Stimulated activated CD8-positive, alpha-beta memory T cell treated with anti-CD3 and anti-CD28 coated beads, Interleukin-15, amount 100 ng/mL, for 24 hours (primary cell): ENCODE data around the gene FAM120B.

Experiments
- DNase-seq: peaks from one replicate; pipeline ENCODE4 v3.0.0-alpha.2; 2020; ENCODE audit warnings: low read depth

FAM120B gene

DNA sequence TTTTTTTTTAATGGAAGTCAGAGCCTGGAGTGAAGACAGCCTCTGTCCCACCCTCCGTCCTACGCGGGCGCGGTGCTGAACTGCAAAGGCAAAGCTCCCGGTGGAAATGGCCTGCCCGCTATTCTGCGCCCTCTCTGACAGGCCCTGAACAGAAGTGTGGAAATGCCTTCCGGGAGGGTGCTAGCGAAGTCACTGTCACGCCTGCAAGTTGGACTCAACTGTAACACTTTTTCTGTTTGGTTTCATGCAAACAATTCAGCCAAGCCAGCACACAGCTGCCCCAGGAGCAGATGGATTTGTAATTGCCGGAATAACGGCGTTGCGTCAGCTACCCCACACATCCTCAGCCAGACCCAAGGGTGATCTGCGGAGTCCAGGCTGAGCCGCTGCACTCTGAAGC lies 138.9 kb downstream of the FAM120B start:
- DNase-seq: no peak

DNA sequence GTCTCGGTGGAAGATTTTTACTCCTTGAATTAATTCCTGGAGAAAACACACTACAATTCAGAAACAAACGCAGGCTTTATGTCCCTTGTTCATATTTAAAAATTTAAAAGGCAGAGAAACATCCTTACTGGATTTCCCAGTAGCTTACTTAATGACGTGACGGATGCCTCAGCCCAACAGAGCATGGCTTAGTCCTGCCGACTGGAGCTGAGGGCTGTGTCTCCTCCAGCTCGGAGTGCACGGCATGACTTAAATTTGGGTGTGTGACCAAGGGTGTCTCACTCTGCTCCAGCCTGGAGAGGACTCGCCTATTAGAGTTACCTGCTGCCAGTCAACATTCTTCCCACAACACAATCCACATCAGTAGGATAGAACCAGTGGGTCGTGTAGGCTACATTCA lies 139.4 kb downstream of the FAM120B start:
- DNase-seq: no peak

DNA sequence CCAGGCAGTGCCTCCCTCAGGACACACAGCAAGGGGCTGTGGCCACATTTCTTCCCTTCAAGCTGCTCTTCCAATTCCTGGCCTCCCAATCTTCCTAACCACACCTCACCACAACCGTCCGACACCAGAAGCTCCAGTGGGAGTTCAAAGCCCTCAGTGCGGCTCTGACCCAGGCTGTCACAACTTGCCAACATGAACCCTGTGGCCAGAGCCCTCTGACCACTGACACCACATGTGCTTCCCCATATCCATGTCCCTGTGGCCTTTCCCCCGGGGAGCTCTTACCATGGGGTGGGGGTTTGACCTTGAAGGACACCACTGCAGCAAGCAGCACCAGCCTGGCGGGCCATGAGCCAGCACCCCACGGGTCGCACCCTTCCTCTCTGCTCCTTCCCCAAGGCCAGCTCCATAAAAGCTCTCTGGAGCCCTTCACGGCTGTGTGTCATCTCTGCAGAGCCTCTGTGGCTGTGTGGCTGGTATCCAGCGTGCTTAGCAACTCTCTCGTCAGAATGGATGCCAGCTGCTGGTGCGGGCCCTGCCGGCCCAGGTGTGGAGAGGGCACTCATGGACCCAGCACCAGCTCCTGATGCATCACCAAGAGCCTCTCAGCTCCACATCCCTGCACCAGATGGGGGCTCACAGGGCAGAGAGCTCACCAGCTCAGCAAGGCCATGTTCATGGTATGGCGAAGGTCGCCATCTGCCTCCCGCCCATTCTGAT lies 140.4 kb downstream of the FAM120B start:
- DNase-seq: no peak

DNA sequence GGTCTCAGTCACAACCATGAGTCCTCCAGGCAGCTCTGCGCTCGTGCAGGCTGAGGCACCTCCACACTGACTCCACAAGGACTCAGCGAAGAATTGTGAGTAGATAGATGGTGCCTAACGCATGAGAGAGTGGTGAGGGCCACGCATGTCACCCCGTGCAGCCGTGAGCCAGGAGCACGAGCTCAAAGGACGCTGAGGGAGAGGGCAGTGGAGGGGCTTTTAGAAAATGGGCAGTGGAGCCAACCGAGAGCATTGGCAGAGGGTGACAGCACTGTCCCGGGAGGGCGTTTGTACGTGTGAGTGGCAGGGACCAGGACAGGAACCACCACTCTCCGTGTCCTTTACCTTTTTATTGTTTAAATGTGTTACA lies 141.0 kb downstream of the FAM120B start:
- no peak for DNase-seq

DNA sequence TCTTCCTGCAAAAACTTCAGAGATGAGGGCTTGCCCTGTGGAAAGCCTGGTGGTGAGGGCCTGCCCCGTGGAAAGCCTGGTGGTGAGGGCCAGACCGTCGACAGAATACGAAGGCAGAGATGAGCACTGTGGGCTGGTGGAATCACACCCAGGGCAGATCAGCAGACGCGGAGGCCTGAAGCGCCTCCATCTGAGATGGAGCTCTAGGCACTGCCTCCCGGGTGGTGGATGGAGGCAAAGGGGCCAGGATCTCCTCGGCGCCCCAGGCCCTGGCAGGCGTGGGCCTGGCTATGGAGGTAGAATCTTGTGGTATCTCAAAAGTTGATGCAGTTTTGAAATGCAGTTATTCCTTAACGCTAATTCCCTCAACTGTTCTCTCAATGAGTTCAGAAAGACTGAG lies 141.8 kb downstream of the FAM120B start:
- DNase-seq: no peak

DNA sequence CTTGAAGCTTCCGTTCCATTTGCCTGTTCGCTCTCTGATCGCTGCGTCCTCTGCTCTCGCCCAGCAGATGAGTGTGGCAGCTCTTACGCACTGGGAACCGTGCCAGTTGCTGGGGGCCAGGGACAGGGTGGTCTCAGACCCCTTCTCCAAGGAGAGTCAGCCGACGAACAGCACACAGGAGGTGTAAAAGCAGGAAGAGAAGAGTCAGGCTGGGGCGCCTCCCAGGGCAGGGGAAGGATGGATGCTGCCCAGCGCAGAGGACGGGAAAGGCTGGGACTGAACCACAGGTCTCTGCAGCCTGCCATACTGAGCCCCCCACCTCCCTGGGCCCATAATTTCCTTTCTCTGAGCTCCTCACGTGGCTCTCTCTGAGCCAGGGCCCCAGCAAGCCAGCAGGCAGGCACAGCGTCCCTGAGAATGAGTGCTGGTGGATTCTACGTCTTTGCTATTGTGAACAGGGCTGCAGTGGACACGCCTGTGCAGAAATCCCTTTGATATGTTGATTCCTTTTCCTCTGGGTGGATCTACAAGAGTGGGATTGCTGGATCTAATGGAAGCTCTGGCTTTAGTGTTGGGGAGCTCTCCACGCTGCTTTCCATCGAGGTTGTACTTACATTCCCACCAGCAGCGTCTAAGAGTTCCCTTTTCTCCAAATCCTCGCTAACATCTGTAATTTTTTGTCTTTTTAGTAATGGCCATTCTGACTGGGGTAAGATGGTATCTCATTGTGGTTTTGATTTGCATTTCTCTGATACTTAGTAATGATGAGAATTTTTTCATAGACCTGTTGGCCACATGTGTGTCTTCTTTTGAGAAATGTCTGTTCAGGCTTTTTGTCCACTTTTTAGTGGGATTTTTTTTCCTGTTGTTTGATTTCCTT lies 142.4 kb downstream of the FAM120B start:
- no peak for DNase-seq

DNA sequence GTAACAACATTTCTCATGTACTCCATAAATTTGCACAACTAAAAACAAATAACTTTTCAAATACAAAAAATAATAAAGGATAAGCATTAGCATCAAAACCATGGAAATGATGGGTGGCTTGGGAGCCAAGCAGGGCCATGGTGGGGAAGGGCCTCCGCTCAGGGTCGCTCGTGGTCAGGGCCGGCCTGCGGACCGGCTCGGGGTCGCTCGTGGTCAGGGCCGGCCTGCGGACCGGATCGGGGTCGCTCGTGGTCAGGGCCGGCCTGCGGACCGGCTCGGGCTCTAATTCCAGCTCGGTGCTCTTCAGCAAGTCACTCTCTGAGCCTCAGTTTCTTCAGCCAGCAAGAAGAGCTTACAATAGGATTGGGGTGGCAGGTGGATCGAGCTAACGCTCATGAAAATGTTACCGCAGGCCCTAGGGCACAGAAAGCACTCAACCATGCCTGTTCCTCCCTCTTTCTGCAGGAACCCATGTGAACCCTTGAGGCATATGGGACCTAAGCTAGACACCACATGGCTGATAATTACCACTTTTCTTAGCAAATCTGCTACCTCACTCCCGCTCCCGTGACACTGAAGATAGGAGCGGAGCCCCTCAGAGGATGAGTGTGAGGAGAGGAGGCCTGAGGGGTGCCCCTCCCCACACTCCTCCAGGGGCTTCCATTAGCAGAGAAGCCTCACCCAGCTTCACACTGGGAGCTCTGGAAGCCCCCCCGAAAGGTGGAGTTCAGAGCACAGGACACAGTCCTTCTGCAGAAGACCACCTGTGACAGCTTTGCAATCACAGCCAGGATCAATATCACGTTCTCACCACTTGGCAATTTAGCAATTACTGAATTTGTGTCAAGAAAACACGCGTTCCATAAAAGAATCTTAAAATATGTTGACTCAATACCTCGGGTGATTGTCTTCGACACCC lies 143.5 kb downstream of the FAM120B start:
- no peak for DNase-seq

DNA sequence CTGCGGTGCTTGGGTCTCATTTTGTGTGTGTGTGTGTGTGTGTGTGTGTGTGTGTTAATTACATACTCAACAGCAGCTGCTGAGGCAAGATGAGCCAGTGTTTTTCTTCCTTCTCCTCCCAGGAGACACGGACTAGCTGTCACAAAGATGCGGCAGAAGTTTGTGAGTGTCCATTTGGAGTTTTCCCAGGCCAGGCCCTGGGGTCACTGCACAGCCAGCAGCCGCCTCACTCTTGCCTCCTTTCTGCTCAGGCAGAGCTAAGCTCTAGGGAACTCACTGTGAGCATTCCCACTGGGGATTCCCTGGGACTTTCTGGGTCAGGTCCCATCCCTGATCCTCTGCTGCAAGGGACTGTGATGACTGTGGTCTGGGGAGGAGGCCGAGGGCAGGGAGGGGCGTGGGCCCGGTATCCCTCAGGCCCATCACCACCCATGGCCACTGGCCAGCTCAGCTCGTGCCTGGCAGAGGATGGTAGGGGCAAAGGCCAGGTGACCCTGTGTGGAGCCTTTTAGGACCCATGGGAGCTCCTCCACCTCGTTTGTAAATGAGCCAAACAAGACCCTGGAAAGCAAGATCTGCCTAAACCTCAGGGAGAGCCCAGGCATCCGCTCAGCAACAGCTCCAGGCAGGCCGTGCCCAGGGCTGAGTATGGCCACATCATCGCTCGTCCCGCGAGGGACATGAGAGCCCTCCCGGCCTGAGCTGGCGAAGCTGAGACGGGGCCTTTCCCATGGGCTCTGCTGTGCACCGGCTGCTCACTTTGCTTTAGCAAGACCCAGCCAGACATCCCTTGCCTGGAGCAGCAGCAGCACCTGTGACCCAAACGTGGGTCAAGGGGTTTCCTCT lies 144.6 kb downstream of the FAM120B start:
- DNase-seq: no peak

DNA sequence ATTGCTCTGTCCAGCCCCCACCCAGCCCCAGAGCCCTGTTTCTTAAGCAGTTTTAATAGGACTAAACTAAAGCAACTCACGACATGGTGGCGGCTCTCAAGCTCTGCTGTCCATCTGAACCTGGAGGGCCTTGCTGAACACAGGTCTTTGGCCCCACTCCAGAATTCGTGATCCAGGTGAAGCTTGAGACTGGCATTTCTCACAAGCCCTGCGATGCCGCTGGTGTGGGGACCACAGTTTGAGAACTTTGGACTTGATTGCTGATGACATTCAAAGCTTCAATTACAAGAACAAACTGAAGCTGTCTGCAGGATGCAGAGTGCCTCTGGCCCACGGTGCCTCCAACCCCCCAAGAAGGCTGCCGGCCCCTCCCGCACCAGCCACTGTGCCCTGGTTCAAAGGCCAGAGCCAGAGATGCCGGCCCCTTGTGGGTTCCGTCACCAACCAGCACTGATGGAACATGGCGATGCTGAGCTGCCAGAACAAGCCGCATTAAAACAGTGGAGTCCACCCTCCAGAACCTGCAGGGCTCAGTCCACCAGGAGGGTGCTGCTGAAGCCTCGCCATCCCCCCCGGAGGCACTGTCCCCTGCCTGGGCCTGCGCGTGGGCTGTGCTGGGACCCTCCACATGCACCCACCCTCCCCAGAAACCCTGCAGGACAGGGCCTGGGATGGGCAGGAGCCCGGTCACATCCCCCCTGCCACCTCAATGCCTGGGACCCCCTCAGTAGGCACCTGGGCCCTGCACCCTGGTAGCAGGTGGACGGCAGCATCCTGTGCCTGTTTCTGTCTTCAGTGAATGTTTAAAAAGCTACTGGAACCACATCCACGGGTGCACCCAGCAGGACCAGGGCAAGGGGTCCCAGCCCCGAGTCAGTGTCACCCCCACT lies 145.4 kb downstream of the FAM120B start:
- no peak for DNase-seq

DNA sequence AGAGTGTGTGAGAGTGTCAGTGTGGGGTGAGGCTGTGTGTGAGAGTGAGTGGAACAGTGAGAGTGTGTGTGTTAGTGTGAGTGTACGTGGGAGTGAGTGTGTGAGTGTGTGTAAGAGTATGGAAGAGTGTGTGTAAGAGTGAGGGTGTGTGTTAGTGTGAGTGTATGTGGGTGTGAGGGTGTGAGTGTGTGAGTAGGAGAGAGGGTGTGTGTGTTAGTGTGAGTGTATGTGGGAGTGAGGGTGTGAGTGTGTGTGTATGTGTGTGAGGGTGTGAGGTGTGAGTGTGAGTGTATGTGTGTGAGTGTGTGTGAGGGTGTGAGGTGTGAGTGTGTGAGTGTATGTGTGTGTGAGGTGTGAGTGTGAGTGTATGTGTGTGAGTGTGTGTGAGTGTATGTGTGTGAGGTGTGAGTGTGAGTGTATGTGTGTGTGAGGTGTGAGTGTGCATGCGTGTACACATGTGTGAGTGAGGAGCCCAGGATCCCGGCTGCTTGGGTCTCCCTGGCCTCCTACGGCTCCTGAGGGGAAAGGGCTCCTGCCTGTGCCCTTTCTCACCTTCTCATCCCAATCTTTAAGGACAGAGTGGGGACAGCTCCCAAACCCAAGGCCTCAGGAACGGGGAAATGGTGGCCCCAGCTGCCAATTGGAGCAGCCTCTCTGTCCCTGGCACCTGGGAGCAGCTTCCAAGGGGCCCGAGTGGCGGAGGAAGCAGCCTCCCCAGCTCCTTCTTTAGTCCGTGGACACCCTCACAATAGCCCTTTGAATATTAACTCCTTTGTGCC lies 146.4 kb downstream of the FAM120B start:
- DNase-seq: no peak

DNA sequence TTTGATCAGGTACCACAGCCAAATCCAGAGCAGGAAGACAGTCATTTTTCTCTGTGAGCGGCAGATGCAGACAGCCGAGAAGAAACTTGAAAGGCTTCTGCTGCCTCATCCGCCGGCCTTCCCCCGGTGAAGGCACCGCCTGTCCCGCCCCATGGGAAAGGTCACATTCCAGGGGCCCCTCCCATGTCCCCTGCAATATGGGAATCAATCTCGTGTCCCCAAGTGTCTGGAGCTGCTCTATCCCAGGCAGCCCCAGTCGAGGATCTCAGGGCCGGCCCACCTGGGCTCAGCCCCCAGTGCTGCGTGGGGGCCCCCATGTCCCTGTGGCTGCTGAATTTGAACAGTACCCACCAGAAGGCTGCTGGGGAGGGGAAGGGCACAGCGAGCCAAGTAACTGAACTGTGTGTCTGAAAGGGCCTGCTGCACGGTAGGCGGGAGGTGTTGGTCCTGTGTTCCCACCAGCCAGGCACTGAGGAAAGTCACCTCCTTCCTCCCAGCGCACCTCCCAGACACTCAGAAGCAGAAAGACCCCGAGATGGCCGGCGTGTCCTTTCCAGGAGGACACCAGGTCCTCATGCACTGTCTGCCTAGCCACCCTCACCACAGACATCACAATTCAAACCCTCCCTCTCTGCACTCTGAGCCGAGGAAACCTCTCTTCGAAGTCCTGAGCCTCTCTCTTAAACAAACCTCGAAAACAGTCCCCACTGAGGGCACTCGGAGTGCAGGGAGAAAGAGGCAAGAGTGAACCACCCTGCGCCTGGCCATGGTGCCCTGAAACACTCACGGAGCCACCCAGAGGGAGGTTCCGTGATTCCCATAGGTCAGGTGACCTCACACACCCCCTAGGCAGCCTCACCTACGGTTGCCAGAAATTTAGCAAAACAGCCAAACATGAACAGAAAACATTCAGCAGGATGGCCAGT lies 147.3 kb downstream of the FAM120B start:
- no peak for DNase-seq

DNA sequence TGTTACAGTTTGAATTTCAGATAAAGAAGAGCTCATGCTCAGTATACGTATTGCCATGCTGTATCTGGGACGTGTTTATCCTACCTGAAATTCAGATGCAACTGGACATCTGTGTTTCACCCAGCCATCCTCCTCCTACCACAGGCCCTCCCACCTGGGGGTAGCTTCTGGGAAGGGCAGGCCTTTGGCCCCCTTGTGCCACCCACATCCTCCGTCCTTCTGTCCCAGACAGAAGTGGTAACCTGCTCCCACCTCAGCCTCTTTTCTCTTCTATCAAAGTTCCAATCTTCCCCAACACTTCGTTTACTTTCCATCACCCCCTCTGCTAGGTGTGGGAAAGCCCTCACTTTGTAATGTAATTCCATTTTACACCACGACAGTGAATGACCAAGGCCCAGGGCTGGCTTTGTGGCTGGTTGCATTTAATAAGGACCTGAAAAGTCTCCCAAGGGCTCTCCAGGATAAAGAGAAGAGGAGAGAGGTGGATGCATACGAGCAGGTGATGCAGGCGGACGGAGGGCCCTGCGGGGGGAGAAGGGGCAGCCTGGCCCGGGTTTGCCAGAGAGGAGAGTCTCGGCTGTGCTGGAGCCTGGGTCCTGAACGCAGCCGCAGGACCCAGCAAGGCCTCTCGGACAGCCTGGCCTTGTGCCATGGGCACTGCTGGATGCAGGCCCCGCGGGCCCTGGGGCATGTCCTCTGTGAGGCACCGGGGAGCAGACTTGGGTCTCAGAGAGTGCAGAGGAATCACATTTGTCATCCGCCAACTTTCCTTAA lies 148.1 kb downstream of the FAM120B start:
- no peak for DNase-seq

DNA sequence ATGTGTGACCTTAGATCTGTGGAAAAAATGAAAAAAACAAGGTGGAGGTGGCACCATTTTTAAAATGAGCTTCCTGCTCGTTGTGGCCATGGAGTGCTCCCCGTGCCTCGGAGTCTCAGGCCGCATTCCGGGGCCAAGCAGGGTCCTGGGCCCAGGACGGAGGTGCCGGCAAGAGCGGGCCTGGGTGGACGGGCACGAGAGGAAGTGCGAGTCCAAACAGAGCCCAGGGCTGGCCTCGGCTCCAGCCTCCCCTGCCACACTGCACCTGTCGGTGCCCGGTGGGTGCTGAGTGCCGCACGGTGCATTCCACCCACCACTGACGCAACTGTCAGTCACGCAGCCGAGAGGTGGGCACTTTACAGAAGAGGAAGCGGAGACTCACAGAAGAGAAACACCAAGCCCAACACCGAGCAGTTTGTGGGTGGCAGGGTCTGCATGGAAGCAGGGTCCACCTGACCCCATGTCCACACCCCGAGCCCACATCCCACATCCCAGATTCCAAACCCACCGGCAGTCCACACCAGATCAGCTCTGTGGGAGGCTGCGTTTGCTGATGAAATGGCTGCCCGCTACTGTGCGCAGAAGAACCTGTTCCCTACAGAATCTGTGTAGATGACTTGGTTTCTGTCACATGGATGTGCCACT lies 148.9 kb downstream of the FAM120B start:
- DNase-seq: no peak

DNA sequence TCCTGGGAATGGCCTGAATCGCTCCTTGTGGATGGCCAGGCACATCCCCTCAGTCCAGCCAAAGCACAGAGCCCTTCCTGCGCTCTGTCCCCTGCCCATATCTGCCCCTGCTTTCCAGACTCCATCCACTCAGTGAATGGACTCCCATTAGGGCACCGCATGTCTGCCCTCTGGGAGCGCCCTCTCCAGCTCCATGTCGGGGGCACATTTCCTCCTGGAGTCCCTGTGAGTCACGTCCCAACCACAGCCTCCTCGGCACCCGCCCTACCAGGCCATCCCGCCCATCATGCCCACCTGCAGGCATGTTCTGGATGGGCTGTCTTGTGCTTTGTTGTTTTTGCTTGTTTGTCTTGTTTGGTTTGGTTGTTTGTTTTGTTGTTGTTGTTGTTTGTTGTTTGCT lies 149.8 kb downstream of the FAM120B start:
- no peak for DNase-seq
